Neuronal stem cell (in vitro differentiated cells): ENCODE results near the gene PPOX.

Source experiments
- DNase-seq: peaks from one replicate; pipeline ENCODE4 v3.0.0-alpha.2; 2013; ENCODE audit warnings: low spot score
- H2AFZ ChIP-seq: one replicate; pipeline ENCODE4 v1.6.1; 2013; ENCODE audit warnings: mild to moderate bottlenecking, low read length, inconsistent platforms
- H2AK5ac ChIP-seq: 2 replicates; pipeline ENCODE4 v1.6.1; 2013; ENCODE audit warnings: low read depth, mild to moderate bottlenecking, inconsistent platforms, low read length, moderate library complexity, mixed read lengths
- H2BK120ac ChIP-seq: 2 replicates; pipeline ENCODE4 v1.6.1; 2013; ENCODE audit warnings: low read depth, mild to moderate bottlenecking, inconsistent platforms, low read length, moderate library complexity, mixed read lengths
- H2BK12ac ChIP-seq: one replicate; pipeline ENCODE4 v1.6.1; 2013; ENCODE audit warnings: low read length, inconsistent platforms
- H2BK15ac ChIP-seq: 2 replicates; pipeline ENCODE4 v1.6.1; 2013; ENCODE audit warnings: mild to moderate bottlenecking, low read length, inconsistent platforms, mixed read lengths
- H2BK5ac ChIP-seq: one replicate; pipeline ENCODE4 v1.6.1; 2013; ENCODE audit warnings: inconsistent platforms, mild to moderate bottlenecking, low read length, moderate library complexity
- H3K14ac ChIP-seq: one replicate; pipeline ENCODE4 v1.6.1; 2013; ENCODE audit warnings: low read length, inconsistent platforms
- H3K18ac ChIP-seq: 2 replicates; pipeline ENCODE4 v1.6.1; 2013; ENCODE audit warnings: low read length, inconsistent platforms
- H3K23ac ChIP-seq: 2 replicates; pipeline ENCODE4 v1.6.1; 2013; ENCODE audit warnings: low read depth, mild to moderate bottlenecking, mixed read lengths, low read length, inconsistent platforms; ENCODE audit not compliant: poor library complexity
- H3K27ac ChIP-seq: replicated peaks from 3 replicates; pipeline ENCODE4 v1.5.1; 2013; ENCODE audit warnings: low read length, inconsistent platforms
- H3K27me3 ChIP-seq, 3 experiments: 2 replicates each; pipeline ENCODE4 v1.6.1; 2013; ENCODE audit warnings: low read length in 3 of 3, mild to moderate bottlenecking in 2 of 3, inconsistent platforms in 1 of 3, low read depth in 1 of 3, mixed read lengths in 1 of 3, moderate library complexity in 1 of 3; ENCODE audit not compliant: control insufficient read depth in 3 of 3, insufficient read depth in 3 of 3
- H3K36me3 ChIP-seq, 2 donors: replicated peaks in 1 of 2; 2 replicates each; pipeline ENCODE4 v1.6.1; 2013; ENCODE audit warnings: low read length in 2 of 2; ENCODE audit not compliant: control insufficient read depth in 2 of 2, insufficient read depth in 2 of 2
- H3K4ac ChIP-seq: 2 replicates; pipeline ENCODE4 v1.6.1; 2013; ENCODE audit warnings: inconsistent platforms, mild to moderate bottlenecking, low read length, moderate library complexity
- H3K4me1 ChIP-seq, 2 donors: 1 replicate in 1 of 2; 2 replicates in 1 of 2; pipeline ENCODE4 v1.6.1; 2013; ENCODE audit warnings: low read length in 2 of 2, low read depth in 1 of 2; ENCODE audit not compliant: control insufficient read depth in 2 of 2, insufficient read depth in 1 of 2
- H3K4me2 ChIP-seq: one replicate; pipeline ENCODE4 v1.6.1; 2013; ENCODE audit warnings: mild to moderate bottlenecking, low read length, inconsistent platforms; ENCODE audit not compliant: insufficient read depth, poor library complexity, severe bottlenecking
- H3K4me3 ChIP-seq, 2 donors: 2 replicates each; pipeline ENCODE4 v1.5.1; 2013; ENCODE audit warnings: low read length in 2 of 2, mild to moderate bottlenecking in 2 of 2, inconsistent platforms in 1 of 2, moderate library complexity in 1 of 2
- H3K79me1 ChIP-seq: one replicate; pipeline ENCODE4 v1.6.1; 2013; ENCODE audit warnings: low read depth, mild to moderate bottlenecking, inconsistent platforms, low read length, moderate library complexity
- H3K9ac ChIP-seq: one replicate; pipeline ENCODE4 v1.6.1; 2013; ENCODE audit warnings: mild to moderate bottlenecking, low read depth, low read length, inconsistent platforms; ENCODE audit not compliant: poor library complexity
- H3K9me3 ChIP-seq, 2 donors: replicated peaks in 1 of 2; 2 replicates each; pipeline versions ENCODE3 to v1.6.1; 2013; ENCODE audit warnings: low read length in 2 of 2, mild to moderate bottlenecking in 2 of 2, inconsistent platforms in 1 of 2, low read depth in 1 of 2, mixed read lengths in 1 of 2, moderate library complexity in 1 of 2; ENCODE audit not compliant: control insufficient read depth in 2 of 2, insufficient read depth in 1 of 2
- H4K8ac ChIP-seq: one replicate; pipeline ENCODE4 v1.6.1; 2013; ENCODE audit warnings: low read depth, mild to moderate bottlenecking, inconsistent platforms, low read length, moderate library complexity
- H4K91ac ChIP-seq: one replicate; pipeline ENCODE4 v1.6.1; 2013; ENCODE audit warnings: low read length, low read depth, mild to moderate bottlenecking, inconsistent platforms; ENCODE audit not compliant: poor library complexity
- WGBS, 2 donors: extraction: QIAGEN DNeasy Blood & Tissue Kit; methylation state at CpG; one replicate each; pipeline ENCODE4 v1.1.7; 2013; ENCODE audit warnings: missing lambda C conversion rate in 2 of 2, mixed read lengths in 1 of 2; ENCODE audit not compliant: insufficient read length in 2 of 2, insufficient replicate concordance in 1 of 2; ENCODE audit errors: extremely low coverage in 2 of 2; 5-methylcytosine and 5-hydroxymethylcytosine counted together

The PPOX gene

GRCh38 chr1:161162052-161162451 lies 4.2 kb upstream of the PPOX start:
- Histone ChIP-seq H3K9ac (no peak overlapping the region), H3K4ac (no peak overlapping the region), H2AK5ac (no peak overlapping the region), H3K36me3 (peaks cover 32 to 68% of the 10 kb centered on the region in 2 donors), H3K27ac (no peak overlapping the region), H2BK12ac (no peak overlapping the region), H3K4me2 (no peak overlapping the region), H2AFZ (no peak overlapping the region), H3K18ac (no peak overlapping the region), H3K23ac (no peak overlapping the region), H3K4me3 (no peak overlapping the region), H4K8ac (no peak overlapping the region), H2BK120ac (no peak overlapping the region), H3K79me1 (peaks cover 5% of the 10 kb centered on the region), H2BK15ac (no peak overlapping the region), H4K91ac (no peak overlapping the region), H3K27me3 (no peaks in the 10 kb centered on the region), H3K9me3 (no peaks in the 10 kb centered on the region), H3K14ac (no peak overlapping the region), H3K4me1 (peaks cover 6 to 10% of the 10 kb centered on the region in 2 donors), H2BK5ac (peak overlapping the region; percentile 20)
- no CpG with 5 or more reads among the region's 7 CpGs for WGBS, 2 donors
- DNase-seq, result no peak

- Histone ChIP-seq H3K9me3 (no peaks in the 10 kb centered on the region), H3K36me3 (peaks cover 29 to 61% of the 10 kb centered on the region in 2 donors)
- no peak for DNase-seq
Observed at GRCh38 chr1:161162806-161163205, 3.4 kb upstream of the PPOX start.

GRCh38 chr1:161163793-161164192 lies 2.4 kb upstream of the PPOX start:
- H2AFZ ChIP-seq, result no peak overlapping the region
- H3K9ac ChIP-seq, result no peak overlapping the region
- no peak overlapping the region for H3K4me2 ChIP-seq
- H3K27ac ChIP-seq, result no peak overlapping the region
- WGBS, 2 donors, result no CpG with 5 or more reads among the region's 5 CpGs
- no peak for DNase-seq
- peaks cover 7% of the 10 kb centered on the region for H3K79me1 ChIP-seq
- H3K23ac ChIP-seq, result no peak overlapping the region
- no peak overlapping the region for H2BK15ac ChIP-seq
- H4K91ac ChIP-seq, result no peak overlapping the region
- H3K27me3 ChIP-seq, result no peaks in the 10 kb centered on the region
- H3K18ac ChIP-seq, result no peak overlapping the region
- H3K4me1 ChIP-seq, result peaks cover 8 to 11% of the 10 kb centered on the region in 2 donors
- no peaks in the 10 kb centered on the region for H3K9me3 ChIP-seq
- no peak overlapping the region for H3K14ac ChIP-seq
- no peak overlapping the region for H4K8ac ChIP-seq
- no peak overlapping the region for H2BK5ac ChIP-seq
- H2AK5ac ChIP-seq, result no peak overlapping the region
- H2BK12ac ChIP-seq, result no peak overlapping the region
- H3K4ac ChIP-seq, result no peak overlapping the region
- no peak overlapping the region for H3K4me3 ChIP-seq
- H2BK120ac ChIP-seq, result no peak overlapping the region
- peaks cover 29 to 51% of the 10 kb centered on the region in 2 donors for H3K36me3 ChIP-seq

More at GRCh38 chr1:161162806-161163205, 3.4 kb upstream of the PPOX start:
- Histone ChIP-seq H3K18ac (no peak overlapping the region), H3K27me3 (no peaks in the 10 kb centered on the region), H3K4me3 (no peak overlapping the region), H2BK120ac (no peak overlapping the region), H3K9ac (no peak overlapping the region), H3K4ac (no peak overlapping the region), H2BK12ac (no peak overlapping the region), H3K23ac (no peak overlapping the region), H4K91ac (no peak overlapping the region), H3K79me1 (peaks cover 6% of the 10 kb centered on the region), H2BK5ac (no peak overlapping the region), H3K27ac (no peak overlapping the region), H4K8ac (no peak overlapping the region), H3K14ac (no peak overlapping the region), H2AFZ (no peak overlapping the region), H3K4me2 (no peak overlapping the region), H2AK5ac (no peak overlapping the region), H3K4me1 (peaks cover 9 to 13% of the 10 kb centered on the region in 2 donors), H2BK15ac (no peak overlapping the region)
- WGBS, 2 donors, result no CpG with 5 or more reads among the region's 10 CpGs

- Histone ChIP-seq H3K27ac (no peak overlapping the region), H3K4ac (no peak overlapping the region), H2BK12ac (no peak overlapping the region), H4K8ac (no peak overlapping the region), H4K91ac (no peak overlapping the region), H3K4me3 (peak overlapping the region in 1 of 2 donors; percentile 67), H3K4me2 (no peak overlapping the region), H3K9me3 (no peaks in the 10 kb centered on the region), H3K23ac (no peak overlapping the region), H2BK15ac (no peak overlapping the region), H3K79me1 (peaks cover 7% of the 10 kb centered on the region), H2BK5ac (peak overlapping the region; percentile 30), H2BK120ac (no peak overlapping the region), H2AFZ (no peak overlapping the region), H3K14ac (no peak overlapping the region), H3K4me1 (peaks cover 6 to 7% of the 10 kb centered on the region in 2 donors), H3K27me3 (no peaks in the 10 kb centered on the region), H3K9ac (no peak overlapping the region), H2AK5ac (no peak overlapping the region), H3K18ac (no peak overlapping the region), H3K36me3 (peaks cover 36 to 58% of the 10 kb centered on the region in 2 donors)
- WGBS, 2 donors, result no CpG with 5 or more reads among the region's 14 CpGs
- no peak for DNase-seq
Observed at GRCh38 chr1:161164901-161165610, 1.2 kb upstream of the PPOX start.
